ENCODE results near the gene CD52. TPM values are rescaled to one million over a fixed set of nuclear protein-coding genes. Genes with fewer than 3 reads are reported as not detected.

Gene CD52
- total RNA-seq, 2 donors from 2014 or later, result 4.9 to 5.8 TPM

- H3K27ac ChIP-seq, result no peak overlapping the region
- TF ChIP-seq, protein P1, sequence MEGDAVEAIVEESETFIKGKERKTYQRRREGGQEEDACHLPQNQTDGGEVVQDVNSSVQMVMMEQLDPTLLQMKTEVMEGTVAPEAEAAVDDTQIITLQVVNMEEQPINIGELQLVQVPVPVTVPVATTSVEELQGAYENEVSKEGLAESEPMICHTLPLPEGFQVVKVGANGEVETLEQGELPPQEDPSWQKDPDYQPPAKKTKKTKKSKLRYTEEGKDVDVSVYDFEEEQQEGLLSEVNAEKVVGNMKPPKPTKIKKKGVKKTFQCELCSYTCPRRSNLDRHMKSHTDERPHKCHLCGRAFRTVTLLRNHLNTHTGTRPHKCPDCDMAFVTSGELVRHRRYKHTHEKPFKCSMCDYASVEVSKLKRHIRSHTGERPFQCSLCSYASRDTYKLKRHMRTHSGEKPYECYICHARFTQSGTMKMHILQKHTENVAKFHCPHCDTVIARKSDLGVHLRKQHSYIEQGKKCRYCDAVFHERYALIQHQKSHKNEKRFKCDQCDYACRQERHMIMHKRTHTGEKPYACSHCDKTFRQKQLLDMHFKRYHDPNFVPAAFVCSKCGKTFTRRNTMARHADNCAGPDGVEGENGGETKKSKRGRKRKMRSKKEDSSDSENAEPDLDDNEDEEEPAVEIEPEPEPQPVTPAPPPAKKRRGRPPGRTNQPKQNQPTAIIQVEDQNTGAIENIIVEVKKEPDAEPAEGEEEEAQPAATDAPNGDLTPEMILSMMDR (IDR thresholded peaks at IDR 0.05), result no peak
- no peak overlapping the region for H3K4me3 ChIP-seq
- H3K9me3 ChIP-seq, result no peaks in the 10 kb centered on the region
- no peaks in the 10 kb centered on the region for H3K36me3 ChIP-seq
- DNase-seq (ENCODE audit: low spot score), result no peak
- no peaks in the 10 kb centered on the region for H3K27me3 ChIP-seq
- H3K4me1 ChIP-seq, result no peaks in the 10 kb centered on the region
Measured at GRCh38 chr1:26349188-26349876, 31.6 kb downstream of the CD52 start.

- Histone ChIP-seq H3K9me3 (no peaks in the 10 kb centered on the region), H3K27me3 (no peaks in the 10 kb centered on the region), H3K36me3 (no peaks in the 10 kb centered on the region), H3K27ac (no peak overlapping the region), H3K4me3 (no peak overlapping the region), H3K4me1 (no peaks in the 10 kb centered on the region)
- TF ChIP-seq, protein P1 (IDR thresholded peaks at IDR 0.05), result no peak
- DNase-seq (ENCODE audit: low spot score), result no peak
Measured at GRCh38 chr1:26349877-26350244, 32.1 kb downstream of the CD52 start.

- Histone ChIP-seq H3K9me3 (no peaks in the 10 kb centered on the region), H3K4me3 (no peak overlapping the region), H3K4me1 (no peaks in the 10 kb centered on the region), H3K27me3 (no peaks in the 10 kb centered on the region), H3K27ac (no peak overlapping the region), H3K36me3 (no peaks in the 10 kb centered on the region)
- DNase-seq (ENCODE audit: low spot score), result no peak
- TF ChIP-seq, protein P1 (IDR thresholded peaks at IDR 0.05), result no peak
Measured at GRCh38 chr1:26350343-26350700, 32.6 kb downstream of the CD52 start.

DNA sequence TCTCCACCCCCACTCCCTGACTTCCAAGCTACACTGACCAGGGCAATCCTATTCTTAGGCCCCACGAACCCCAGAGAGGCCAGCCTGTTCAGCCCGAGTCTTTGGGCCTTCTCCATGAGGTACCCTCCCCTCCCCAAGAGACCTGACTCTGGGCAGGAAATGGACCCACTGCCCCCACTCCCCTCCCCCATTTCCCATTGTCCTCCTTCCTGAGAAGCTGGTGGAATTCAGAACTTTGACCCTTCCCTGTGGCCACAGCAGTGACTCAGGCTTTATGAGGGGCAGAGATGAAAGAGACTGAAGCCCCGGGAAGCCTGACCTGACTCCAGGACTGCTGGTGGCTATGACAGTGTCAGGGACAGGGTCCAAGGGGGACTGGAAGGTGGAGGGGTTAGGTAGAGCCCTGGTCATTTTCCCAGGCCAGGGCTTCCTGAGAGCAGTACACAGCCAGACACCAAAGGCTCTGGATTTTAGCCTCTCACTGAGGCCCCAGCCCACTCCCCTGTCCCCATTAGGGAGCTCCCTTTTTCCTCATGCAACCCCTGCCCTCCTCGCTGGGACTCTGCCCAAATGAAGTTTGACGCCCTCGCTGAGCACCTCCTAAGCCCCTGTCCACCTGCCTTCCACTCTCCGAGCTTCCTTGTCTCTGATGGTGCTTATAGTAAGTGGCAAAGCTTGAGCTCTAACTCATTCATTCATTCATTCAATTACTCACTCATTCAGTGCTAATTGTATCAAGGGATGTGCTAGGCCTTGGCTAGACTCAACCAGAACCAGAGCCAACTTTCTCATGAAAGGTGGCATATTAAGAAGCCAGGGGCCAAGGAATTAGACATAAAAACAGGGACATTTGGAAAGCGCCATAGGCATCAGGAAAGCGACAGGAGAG is 33.2 kb downstream of the CD52 start:
- H3K36me3 ChIP-seq, result no peaks in the 10 kb centered on the region
- H3K4me1 ChIP-seq, result no peaks in the 10 kb centered on the region
- H3K4me3 ChIP-seq, result no peak overlapping the region
- H3K9me3 ChIP-seq, result no peaks in the 10 kb centered on the region
- no peak for DNase-seq (ENCODE audit: low spot score)
- TF ChIP-seq, protein P1 (IDR thresholded peaks at IDR 0.05), result no peak
- H3K27ac ChIP-seq, result no peak overlapping the region
- H3K27me3 ChIP-seq, result no peaks in the 10 kb centered on the region

- Histone ChIP-seq H3K27me3 (no peaks in the 10 kb centered on the region), H3K36me3 (no peaks in the 10 kb centered on the region), H3K27ac (no peak overlapping the region), H3K9me3 (no peaks in the 10 kb centered on the region), H3K4me1 (no peaks in the 10 kb centered on the region), H3K4me3 (no peak overlapping the region)
- no peak for DNase-seq (ENCODE audit: low spot score)
- TF ChIP-seq, protein P1 (IDR thresholded peaks at IDR 0.05), result no peak
Measured at GRCh38 chr1:26351590-26352337, 34.0 kb downstream of the CD52 start.
